Left lung (tissue), 8 donors: ENCODE measurements around the gene PPID. TPM values are rescaled to one million over a fixed set of nuclear protein-coding genes. Genes with fewer than 3 reads are reported as not detected.

Experiments used
- polyA plus RNA-seq, 6 donors: library from polyadenylated mRNA; unstranded; fragments of 120-200 nt; gene quantifications; one replicate each; pipeline ENCODE4 v1.2.1, GENCODE V29; 2013; ENCODE audit not compliant: insufficient read length in 6 of 6
- total RNA-seq, 2 donors: library from RNA; stranded (reverse); fragmentation: NEBNext Ultra II Directional; extraction: Animal tissue kit (Norgen Biotek cat#: 25700); gene quantifications; one replicate each; pipeline ENCODE4 v1.2.1, GENCODE V29; 2021
- donor health status: DM: no; HTN: yes; CAD: no.
- donor health status: DM: no; HTN: no; CAD: no.

PPID gene
- total and polyA plus RNA-seq, 8 donors = 24.2 to 63.0 (median 53.0) TPM

Other genes starting within 250 kb of the PPID start
- 1 to 10 TPM; 2.7 to 4.3 TPM for gene RXFP1, start 201.5 kb downstream of the PPID start, total RNA-seq
- 10 to 100 TPM in 1 of 6 donors, 1 to 10 TPM in 5; 6.2 to 10.2 (median 8.1) TPM for gene RXFP1, start 201.5 kb downstream of the PPID start, polyA plus RNA-seq
- gene C4orf46, start 51.5 kb downstream of the PPID start, total RNA-seq = 1 to 10 TPM; 5.5 to 6.0 TPM
- gene C4orf46, start 51.5 kb downstream of the PPID start, polyA plus RNA-seq = 10 to 100 TPM; 19.1 to 24.4 (median 22.0) TPM
- 10 to 100 TPM; 20.7 to 23.8 TPM for gene ETFDH, start 51.1 kb downstream of the PPID start, total RNA-seq
- gene ETFDH, start 51.1 kb downstream of the PPID start, polyA plus RNA-seq = 10 to 100 TPM; 21.3 to 35.8 (median 27.4) TPM
- gene FNIP2, start 45.6 kb upstream of the PPID start, total RNA-seq = 10 to 100 TPM; 56.6 to 71.2 TPM
- gene FNIP2, start 45.6 kb upstream of the PPID start, polyA plus RNA-seq = 10 to 100 TPM; 24.5 to 35.2 (median 28.5) TPM